ENCODE data around the gene NADSYN1. TPM values are rescaled to one million over a fixed set of nuclear protein-coding genes. Genes with fewer than 3 reads are reported as not detected.

The NADSYN1 gene
- total RNA-seq, 3 donors from 2014 or later (not counting 1 experiment from before 2014, with no cell fraction given) = 134 to 156 (median 150) TPM

- no peak overlapping the region for H3K4me3 ChIP-seq (ENCODE audit: low read length)
- ATAC-seq (no peak), DNase-seq (no peak)
- Mint-ChIP-seq H3K4me3 (no peak overlapping the region), H3K27ac (peak overlapping the region in 1 of 2 donors; percentile 47), H3K27me3 (ENCODE audit: low read depth in 2 of 2) (no peaks in the 10 kb centered on the region), H3K4me1 (peaks cover 41 to 42% of the 10 kb centered on the region in 2 donors), H3K9me3 (no peaks in the 10 kb centered on the region), H3K36me3 (peaks cover 27% of the 10 kb centered on the region)
- intact Hi-C loops (cut with micrococcal nuclease) = no loop called here
- peaks cover 68% of the 10 kb centered on the region for H3K36me3 ChIP-seq (ENCODE audit: control insufficient read depth, insufficient read depth, low read length)
- no peak for TF ChIP-seq CTCF (IDR thresholded peaks at IDR 0.05)
- peaks cover 6% of the 10 kb centered on the region for H3K4me1 ChIP-seq (ENCODE audit: control insufficient read depth, insufficient read depth, low read length)
- no peak overlapping the region for H3K27ac ChIP-seq (ENCODE audit: low read length)
- no peaks in the 10 kb centered on the region for H3K27me3 ChIP-seq (ENCODE audit: control insufficient read depth, insufficient read depth, low read length)
- WGBS (ENCODE audit: insufficient coverage) = 98% methylated on average over 23 of the region's 23 CpGs
- H3K9me3 ChIP-seq (ENCODE audit: control insufficient read depth, insufficient read depth, low read length) = no peaks in the 10 kb centered on the region
Measured at GRCh38 chr11:71459076-71459766, 6.2 kb downstream of the NADSYN1 start.

GRCh38 chr11:71459767-71460320 is 6.8 kb downstream of the NADSYN1 start:
- DNase-seq (no peak), ATAC-seq (no peak)
- H3K9me3 Mint-ChIP-seq = no peaks in the 10 kb centered on the region
- no peaks in the 10 kb centered on the region for H3K4me1 ChIP-seq (ENCODE audit: control insufficient read depth, insufficient read depth, low read length)
- H3K4me1 Mint-ChIP-seq = peaks cover 37 to 38% of the 10 kb centered on the region in 2 donors
- no peaks in the 10 kb centered on the region for H3K27me3 ChIP-seq (ENCODE audit: control insufficient read depth, insufficient read depth, low read length)
- no peak for TF ChIP-seq CTCF (IDR thresholded peaks at IDR 0.05)
- no peak overlapping the region for H3K4me3 Mint-ChIP-seq
- H3K4me3 ChIP-seq (ENCODE audit: low read length) = no peak overlapping the region
- peaks cover 69% of the 10 kb centered on the region for H3K36me3 ChIP-seq (ENCODE audit: control insufficient read depth, insufficient read depth, low read length)
- H3K27ac Mint-ChIP-seq = peak overlapping the region in 1 of 2 donors; percentile 47
- H3K27me3 Mint-ChIP-seq (ENCODE audit: low read depth in 2 of 2) = no peaks in the 10 kb centered on the region
- no peaks in the 10 kb centered on the region for H3K9me3 ChIP-seq (ENCODE audit: control insufficient read depth, insufficient read depth, low read length)
- intact Hi-C loops (cut with micrococcal nuclease) = no loop called here
- H3K27ac ChIP-seq (ENCODE audit: low read length) = no peak overlapping the region
- peaks cover 27% of the 10 kb centered on the region for H3K36me3 Mint-ChIP-seq
- 87% methylated on average over 10 of the region's 11 CpGs for WGBS (ENCODE audit: insufficient coverage)

GRCh38 chr11:71461696-71462095 is 8.7 kb downstream of the NADSYN1 start:
- Mint-ChIP-seq H3K27me3 (ENCODE audit: low read depth in 2 of 2) (no peaks in the 10 kb centered on the region), H3K27ac (no peak overlapping the region), H3K36me3 (peaks cover 19% of the 10 kb centered on the region), H3K4me1 (peaks cover 24 to 25% of the 10 kb centered on the region in 2 donors), H3K4me3 (no peak overlapping the region), H3K9me3 (no peaks in the 10 kb centered on the region)
- DNase-seq (no peak), ATAC-seq (no peak)
- intact Hi-C loops (cut with micrococcal nuclease) = no loop called here
- TF ChIP-seq CTCF (IDR thresholded peaks at IDR 0.05) = no peak
- peaks cover 57% of the 10 kb centered on the region for H3K36me3 ChIP-seq (ENCODE audit: control insufficient read depth, insufficient read depth, low read length)
- no peak overlapping the region for H3K4me3 ChIP-seq (ENCODE audit: low read length)
- no peaks in the 10 kb centered on the region for H3K9me3 ChIP-seq (ENCODE audit: control insufficient read depth, insufficient read depth, low read length)
- no peak overlapping the region for H3K27ac ChIP-seq (ENCODE audit: low read length)
- 95% methylated on average over 9 of the region's 9 CpGs for WGBS (ENCODE audit: insufficient coverage)
- no peaks in the 10 kb centered on the region for H3K27me3 ChIP-seq (ENCODE audit: control insufficient read depth, insufficient read depth, low read length)
- H3K4me1 ChIP-seq (ENCODE audit: control insufficient read depth, insufficient read depth, low read length) = no peaks in the 10 kb centered on the region

All from natural killer cell (primary cell).